K562 (cell line): Measurements from ENCODE around the gene POPDC2. TPM values are rescaled to one million over a fixed set of nuclear protein-coding genes. Genes with fewer than 3 reads are reported as not detected.

Experiments
- ATAC-seq: fragments of 200-7000 bp; cut with Tn5 transposase; 3 replicates; pipeline ENCODE4 v1.9.1; 2020; ENCODE audit warnings: moderate library complexity
- BruUV-seq: library from RNA; stranded (reverse); fragments of 400-500 nt; replicated peaks from 2 replicates; lab custom pipeline; 2021; lab: Mats Ljungman, UMichigan
- CTCF ChIA-PET: fragments of 300-600 bp; formaldehyde crosslinking; extraction: SDS; loops from one replicate; lab custom pipeline; 2021; ENCODE audit warnings: low intra/inter-chr PET ratio; lab: Yijun Ruan, JAX
- POLR2A ChIA-PET: fragments of 300-600, 350-650 bp; sonication (Branson Sonifier 250); formaldehyde crosslinking; extraction: SDS; loops from one replicate; lab custom pipeline; 2021; ENCODE audit warnings: antibody characterized with exemption, inconsistent platforms; lab: Yijun Ruan, JAX
- DNase-seq, 4 experiments: peaks; one replicate each; pipeline versions ENCODE4 v3.0.0 to v3.0.0-alpha.2; 2011 to 2018; ENCODE audit warnings: low spot score in 3 of 4, mixed read lengths in 3 of 4; ENCODE audit errors: extremely low read depth in 1 of 4
- FAIRE-seq: peaks from 2 replicates; lab custom pipeline; 2011; peaks lifted over from hg19 to GRCh38; lab: Jason Lieb, UNC
- H2AFZ ChIP-seq: 2 replicates; pipeline ENCODE4 v1.6.0; 2011; ENCODE audit warnings: low read depth, low read length, control low read depth, inconsistent platforms
- H3K27ac ChIP-seq: fragments of 200-600 bp; 3 replicates; pipeline ENCODE4 v1.8.0; 2011; ENCODE audit warnings: low read depth, mild to moderate bottlenecking, control low read depth, inconsistent platforms, low read length, moderate library complexity, mixed read lengths; ENCODE audit errors: extremely low read depth
- H3K27me3 ChIP-seq, 2 experiments: fragments of 300-600 bp in 1 of 2; 2 replicates in 1 of 2; 3 replicates in 1 of 2; pipeline versions ENCODE4 v1.6.0 to v1.8.0; 2011; ENCODE audit warnings: inconsistent platforms in 2 of 2, low read length in 2 of 2, mild to moderate bottlenecking in 1 of 2, mixed read lengths in 1 of 2, moderate library complexity in 1 of 2; ENCODE audit not compliant: control insufficient read depth in 2 of 2, insufficient read depth in 2 of 2
- H3K36me3 ChIP-seq: fragments of 300-600 bp; 3 replicates; pipeline ENCODE4 v1.8.0; 2011; ENCODE audit warnings: mild to moderate bottlenecking, low read length, inconsistent platforms; ENCODE audit not compliant: control insufficient read depth, insufficient read depth
- H3K4me1 ChIP-seq, 2 experiments: fragments of 200-600 bp in 1 of 2; replicated peaks in 1 of 2; 2 replicates in 1 of 2; 3 replicates in 1 of 2; pipeline versions ENCODE4 v1.5.1 to v1.8.0; 2011; ENCODE audit warnings: inconsistent platforms in 2 of 2, low read length in 2 of 2, mild to moderate bottlenecking in 1 of 2, mixed read lengths in 1 of 2, moderate library complexity in 1 of 2; ENCODE audit not compliant: control insufficient read depth in 2 of 2, insufficient read depth in 2 of 2
- H3K4me2 ChIP-seq: 2 replicates; pipeline ENCODE4 v1.6.1; 2011; ENCODE audit warnings: low read length, control low read depth, inconsistent platforms, mixed read lengths; ENCODE audit not compliant: insufficient read depth
- H3K4me3 ChIP-seq: fragments of 200-600 bp; sonication (generic), shearing (Covaris generic); 2 replicates; pipeline ENCODE4 v1.5.1; 2016; ENCODE audit warnings: control low read depth, inconsistent platforms
- H3K79me2 ChIP-seq: fragments of 200-600 bp; 3 replicates; pipeline ENCODE4 v1.8.0; 2011; ENCODE audit warnings: low read length, inconsistent platforms; ENCODE audit not compliant: control insufficient read depth, insufficient read depth
- H3K9ac ChIP-seq, 2 experiments: 2 replicates each; pipeline versions ENCODE4 v1.6.0 to v1.6.1; 2011; ENCODE audit warnings: low read depth in 2 of 2, low read length in 2 of 2, control low read depth in 1 of 2, inconsistent platforms in 1 of 2, mild to moderate bottlenecking in 1 of 2, mixed read lengths in 1 of 2; ENCODE audit not compliant: insufficient read depth in 1 of 2
- H3K9me1 ChIP-seq: one replicate; pipeline ENCODE4 v1.6.0; 2011; ENCODE audit warnings: inconsistent platforms, mild to moderate bottlenecking, low read length, moderate library complexity; ENCODE audit not compliant: control insufficient read depth, insufficient read depth
- H3K9me3 ChIP-seq: replicated peaks from 2 replicates; pipeline ENCODE4 v1.5.1; 2011; ENCODE audit warnings: low read depth, low read length, inconsistent platforms; ENCODE audit not compliant: control insufficient read depth, insufficient read depth
- H4K20me1 ChIP-seq: replicated peaks from 2 replicates; pipeline ENCODE4 v1.6.1; 2011; ENCODE audit warnings: low read length, inconsistent platforms, mixed read lengths; ENCODE audit not compliant: control insufficient read depth, insufficient read depth
- C11orf30 ChIP-seq: fragments of 450-650 bp; IDR thresholded peaks from 2 replicates; pipeline ENCODE4 v1.6.1; 2016; ENCODE audit warnings: low read depth, mild to moderate bottlenecking
- CXXC5 ChIP-seq: fragments of 250-450 bp; sonication (Bioruptor Pico); IDR thresholded peaks from 2 replicates; pipeline ENCODE4 v1.8.0; 2022; ENCODE audit warnings: inconsistent platforms, mild to moderate bottlenecking, moderate library complexity
- EP300 ChIP-seq: IDR thresholded peaks from 2 replicates; pipeline ENCODE4 v1.6.1; 2012; ENCODE audit warnings: low read length, improper control_type of control experiment
- ESRRA ChIP-seq: fragments of 450-650 bp; IDR thresholded peaks from 2 replicates; pipeline ENCODE4 v1.6.1; 2014; ENCODE audit warnings: low read depth, mild to moderate bottlenecking, moderate library complexity, borderline replicate concordance
- MXI1 ChIP-seq: IDR thresholded peaks from 2 replicates; pipeline ENCODE4 v1.6.1; 2011; ENCODE audit warnings: low read depth, mild to moderate bottlenecking, improper control_type of control experiment, low read length
- NCOA2 ChIP-seq, 2 experiments: fragments of 450-650 bp; IDR thresholded peaks; 2 replicates each; pipeline ENCODE4 v1.6.1; 2018; ENCODE audit warnings: mild to moderate bottlenecking in 2 of 2, moderate library complexity in 1 of 2; ENCODE audit not compliant: partially characterized antibody in 2 of 2
- RBM17 ChIP-seq: fragments of 200-400 bp; formaldehyde crosslinking; IDR thresholded peaks from 2 replicates; pipeline ENCODE4 v1.6.1; 2017; ENCODE audit warnings: low read depth, mild to moderate bottlenecking, low read length, borderline replicate concordance
- SMARCA5 ChIP-seq: fragments of 450-650 bp; IDR thresholded peaks from 2 replicates; pipeline ENCODE4 v1.6.1; 2016
- SOX6 ChIP-seq: fragments of 450-650 bp; IDR thresholded peaks from 2 replicates; pipeline ENCODE4 v1.6.1; 2014; ENCODE audit warnings: mild to moderate bottlenecking
- SREBF1 ChIP-seq: fragments of 150-350 bp; IDR thresholded peaks from 2 replicates; pipeline ENCODE4 v1.6.1; 2014; ENCODE audit warnings: antibody characterized with exemption, low read depth, low read length, borderline replicate concordance
- SRSF1 ChIP-seq: fragments of 200-400 bp; formaldehyde crosslinking; IDR thresholded peaks from 2 replicates; pipeline ENCODE4 v1.6.1; 2017; ENCODE audit warnings: mild to moderate bottlenecking, low read depth, low read length, moderate library complexity
- ZBED1 ChIP-seq: IDR thresholded peaks from 2 replicates; pipeline ENCODE4 v1.6.1; 2014
- ZEB2 ChIP-seq: fragments of 450-650 bp; IDR thresholded peaks from 2 replicates; pipeline ENCODE4 v1.6.1; 2016
- ZNF3 ChIP-seq: fragments of 250-450 bp; sonication (Bioruptor Pico); IDR thresholded peaks from 2 replicates; pipeline ENCODE4 v1.5.0; 2021; ENCODE audit warnings: mild to moderate bottlenecking, moderate library complexity
- ZNF384 ChIP-seq: IDR thresholded peaks from 2 replicates; pipeline ENCODE4 v1.6.1; 2012; ENCODE audit warnings: low read depth, low read length, improper control_type of control experiment
- ZNF431 ChIP-seq: sonication (generic); formaldehyde crosslinking; IDR thresholded peaks from 2 replicates; pipeline ENCODE4 v1.8.0; 2022; ENCODE audit warnings: mild to moderate bottlenecking, missing genetic modification reagents
- ZNF668 ChIP-seq: fragments of 250-450 bp; sonication (Bioruptor Pico); IDR thresholded peaks from 2 replicates; pipeline ENCODE4 v1.8.0; 2022; ENCODE audit warnings: mild to moderate bottlenecking, inconsistent platforms
- WGBS: fragments of 100-300 bp; shearing (Covaris generic); methylation state at CpG from one replicate; pipeline ENCODE4 v1.1.6; 2016; ENCODE audit warnings: low coverage, mixed read lengths; ENCODE audit not compliant: insufficient coverage; ENCODE audit errors: missing lambda C conversion rate; 5-methylcytosine and 5-hydroxymethylcytosine counted together
- in situ Hi-C: fragments of 300-500 bp; cut with MboI; formaldehyde crosslinking; loops from 4 replicates; pipeline ENCODE4 v1.15.0; 2018; ENCODE audit warnings: inconsistent platforms, mixed read lengths
- intact Hi-C: fragments of 100-400 bp; cut with micrococcal nuclease; formaldehyde crosslinking; loops from 2 replicates; pipeline ENCODE4 v1.14.2; 2022
- polyA plus RNA-seq, 8 experiments: library from polyadenylated mRNA; depleted of rRNA in 4 of 8; stranded (reverse) in 5 of 8; unstranded in 3 of 8; fragments of >200 nt; fragmentation: Nextera tagmentation in 2 of 8; fragmentation: Illumina TruSeq in 1 of 8; extraction: Ambion mirVana in 2 of 8; extraction: Trizol in 1 of 8; gene quantifications; 2 replicates each; pipeline versions ENCODE4 v1.2.1 to v1.2.3, GENCODE V29; 2011 to 2014; ENCODE audit warnings: inconsistent platforms in 1 of 8, missing spikeins in 1 of 8
- total RNA-seq, 7 experiments: library from RNA; depleted of rRNA in 6 of 7; stranded (reverse); fragments of >200 nt in 6 of 7; fragmentation: Illumina TruSeq in 2 of 7; extraction: Trizol in 2 of 7; gene quantifications; 2 replicates each; pipeline versions ENCODE4 v1.2.1 to v1.2.3, GENCODE V29; 2011 to 2021; ENCODE audit warnings: low replicate concordance in 1 of 7
- TF ChIP-seq, protein P1 (sequence below), 3 experiments: fragments of 200-800 bp in 1 of 3; sonication (Bioruptor generic) in 1 of 3; sonication (generic) in 1 of 3; formaldehyde crosslinking in 1 of 3; IDR thresholded peaks; 2 replicates each; pipeline versions ENCODE4 v1.6.1 to v1.8.0; 2016 to 2022; ENCODE audit warnings: mild to moderate bottlenecking in 2 of 3, missing compliant biosample characterization in 2 of 3, missing genetic modification characterization in 2 of 3, missing genetic modification reagents in 1 of 3

The POPDC2 gene
- total and polyA plus RNA-seq, 9 of the 15 experiments (the other 6 are each of a cell fraction or from before 2014, with no cell fraction given): 0.08 to 0.32 (median 0.13) TPM; not detected in 4

GRCh38 chr3:119697394-119697793 lies 37.0 kb upstream of the POPDC2 start:
- no peak overlapping the region for H2AFZ ChIP-seq

DNA sequence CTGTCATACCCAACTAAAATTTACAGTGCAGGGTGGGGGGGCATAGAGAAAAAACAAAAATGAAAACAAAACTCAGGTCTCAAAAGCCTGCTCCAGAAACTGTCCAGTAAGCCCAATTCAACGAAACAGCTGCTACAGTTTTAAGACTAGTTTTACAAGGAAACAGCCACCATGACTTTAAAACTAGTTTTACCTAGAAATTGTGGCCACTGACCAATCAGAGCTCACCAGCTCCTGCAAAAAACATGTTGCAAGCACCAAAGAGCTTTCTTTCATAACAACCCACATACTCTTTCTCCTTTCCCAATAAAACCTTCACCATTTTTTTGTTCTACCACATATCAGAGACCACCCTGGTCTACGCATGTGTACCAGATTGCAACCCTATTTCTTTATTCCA lies 35.1 kb upstream of the POPDC2 start:
- H3K4me3 ChIP-seq: no peak overlapping the region
- in situ Hi-C loops (loop anchor here (25.0 kb wide), 2 partner anchors 558 to 808 kb away; partner anchors contain the start of gene TEX55), intact Hi-C loops (no loop called here)
- no peaks in the 10 kb centered on the region for H3K36me3 ChIP-seq
- H3K9me3 ChIP-seq: no peaks in the 10 kb centered on the region; the same call in 1 of the 2 replicates
- H3K4me2 ChIP-seq: no peak overlapping the region
- peaks cover 0 to 2% of the 10 kb centered on the region in 2 experiments; a peak in 2 of 5 replicates for H3K4me1 ChIP-seq
- BruUV-seq: no TSS peak
- no peaks in the 10 kb centered on the region for H3K79me2 ChIP-seq
- no peak overlapping the region for H3K9ac ChIP-seq
- ChIA-PET POLR2A (interaction anchor here (0.7 kb wide), 1 partner anchor 9 kb away, joined by 3 read pairs; no protein-coding TSS in a partner anchor), CTCF (no interaction called here)
- DNase-seq (peak; percentile 20 to 46 (median 38)), ATAC-seq (no peak), FAIRE-seq (no peak)
- H4K20me1 ChIP-seq: no peaks in the 10 kb centered on the region
- no peaks in the 10 kb centered on the region for H3K27me3 ChIP-seq
- no peaks in the 10 kb centered on the region for H3K9me1 ChIP-seq
- 36% methylated on average over 2 of the region's 2 CpGs for WGBS
- no peak overlapping the region for H3K27ac ChIP-seq
- 0 out of 2 replicates have a peak overlapping the region, but pooled peaks have one; percentile 17 for H2AFZ ChIP-seq
- TF ChIP-seq SOX6 (no peak), ZBED1 (no peak), ZEB2 (peak; percentile 99), ZNF384 (peak; percentile 21; the same call in 1 of the 2 replicates), ZNF431 (CRISPR knock-in tag) (no peak), ESRRA (no peak), EP300 (peak; percentile 97), ZNF3 (CRISPR knock-in tag) (no peak), ZNF668 (CRISPR knock-in tag) (no peak), SREBF1 (no peak), NCOA2 (IDR thresholded peaks at IDR 0.05; ENCODE audit: partially characterized antibody in 2 of 2) (no peak), SMARCA5 (no peak), CXXC5 (CRISPR knock-in tag) (no peak), RBM17 (no peak), MXI1 (no peak), C11orf30 (peak; percentile 11; the same call in 1 of the 2 replicates)
- TF ChIP-seq, protein P1, sequence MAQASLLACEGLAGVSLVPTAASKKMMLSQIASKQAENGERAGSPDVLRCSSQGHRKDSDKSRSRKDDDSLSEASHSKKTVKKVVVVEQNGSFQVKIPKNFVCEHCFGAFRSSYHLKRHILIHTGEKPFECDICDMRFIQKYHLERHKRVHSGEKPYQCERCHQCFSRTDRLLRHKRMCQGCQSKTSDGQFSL (CRISPR knock-in tag; IDR thresholded peaks at IDR 0.05): no peak
- TF ChIP-seq, protein P1 (tag; IDR thresholded peaks at IDR 0.05): peak in 1 of 2 experiments; percentile 39; a peak in 1 of 4 replicates

More at GRCh38 chr3:119697394-119697793, 37.0 kb upstream of the POPDC2 start:
- no peaks in the 10 kb centered on the region; the same call in none of the 2 replicates for H3K9me3 ChIP-seq
- H4K20me1 ChIP-seq: no peaks in the 10 kb centered on the region
- CTCF ChIA-PET: no interaction called here
- no peaks in the 10 kb centered on the region for H3K79me2 ChIP-seq
- no peak overlapping the region for H3K4me2 ChIP-seq
- no peak for FAIRE-seq
- H3K9me1 ChIP-seq: no peaks in the 10 kb centered on the region
- intact Hi-C loops: no loop called here
- WGBS: 21% methylated on average over 5 of the region's 5 CpGs
- no peak for ATAC-seq
- no peak for TF ChIP-seq SRSF1
- no peak overlapping the region for H3K9ac ChIP-seq
- BruUV-seq: no TSS peak
- H3K27me3 ChIP-seq: no peaks in the 10 kb centered on the region
- H3K36me3 ChIP-seq: no peaks in the 10 kb centered on the region
- H3K4me1 ChIP-seq: peaks cover 0 to 2% of the 10 kb centered on the region in 2 experiments; a peak in 1 of 5 replicates
- H3K4me3 ChIP-seq: no peak overlapping the region
- no peak for DNase-seq
- in situ Hi-C loops: loop anchor here (25.0 kb wide), 2 partner anchors 560 to 810 kb away; partner anchors contain the start of gene TEX55
- H3K27ac ChIP-seq: no peak overlapping the region
- POLR2A ChIA-PET: interaction anchor here (0.6 kb wide), 1 partner anchor 822 kb away, joined by 3 read pairs; no protein-coding TSS in a partner anchor
